ENCODE data around the gene PPID.
"Not testable (repeated sequence)": the region's sequence is repeated elsewhere in the genome, so short reads cannot be mapped to it uniquely, and the experiment has no call there.

The PPID gene

GRCh38 chr4:158756588-158756987 is 33.4 kb upstream of the PPID start:
- no peak overlapping the region for H3K4me3 ChIP-seq (ENCODE audit: low read depth, low read length)
- DNase-seq (ENCODE audit: low read depth) = no peak
- TF ChIP-seq CTCF (IDR thresholded peaks at IDR 0.05; ENCODE audit: low read depth, low read length, missing control alignments) = no peak

GRCh38 chr4:158755819-158756218 is 32.6 kb upstream of the PPID start:
- not testable (repeated sequence) for DNase-seq (ENCODE audit: low read depth); H3K4me3 ChIP-seq (ENCODE audit: low read depth, low read length)

GRCh38 chr4:158754385-158755180 is 31.4 kb upstream of the PPID start:
- H3K4me3 ChIP-seq (ENCODE audit: low read depth, low read length) = no peak overlapping the region
- TF ChIP-seq CTCF (IDR thresholded peaks at IDR 0.05; ENCODE audit: low read depth, low read length, missing control alignments) = no peak
- no peak for DNase-seq (ENCODE audit: low read depth)

GRCh38 chr4:158750379-158750778 is 27.2 kb upstream of the PPID start:
- DNase-seq (ENCODE audit: low read depth) = no peak
- no peak overlapping the region for H3K4me3 ChIP-seq (ENCODE audit: low read depth, low read length)
- TF ChIP-seq CTCF (IDR thresholded peaks at IDR 0.05; ENCODE audit: low read depth, low read length, missing control alignments) = no peak

- DNase-seq (ENCODE audit: low read depth); H3K4me3 ChIP-seq (ENCODE audit: low read depth, low read length): not testable (repeated sequence)
These were observed 23.3 kb upstream of the PPID start for GRCh38 chr4:158746537-158746936.

- H3K4me3 ChIP-seq (ENCODE audit: low read depth, low read length) = no peak overlapping the region
- no peak for TF ChIP-seq CTCF (IDR thresholded peaks at IDR 0.05; ENCODE audit: low read depth, low read length, missing control alignments)
- no peak for DNase-seq (ENCODE audit: low read depth)
These were observed 18.3 kb upstream of the PPID start for GRCh38 chr4:158741326-158742021.

GRCh38 chr4:158739600-158739999 is 16.4 kb upstream of the PPID start:
- no peak overlapping the region for H3K4me3 ChIP-seq (ENCODE audit: low read depth, low read length)
- TF ChIP-seq CTCF (IDR thresholded peaks at IDR 0.05; ENCODE audit: low read depth, low read length, missing control alignments) = no peak
- DNase-seq (ENCODE audit: low read depth) = no peak

GRCh38 chr4:158738866-158739265 is 15.7 kb upstream of the PPID start:
- no peak for DNase-seq (ENCODE audit: low read depth)
- no peak for TF ChIP-seq CTCF (IDR thresholded peaks at IDR 0.05; ENCODE audit: low read depth, low read length, missing control alignments)
- H3K4me3 ChIP-seq (ENCODE audit: low read depth, low read length) = no peak overlapping the region

Measured in GM12864 (cell line).